GM21528 (cell line): Measurements from ENCODE around the gene LPCAT1.

Experiments
- ATAC-seq: cut with Tn5 transposase; IDR thresholded peaks from one replicate; pipeline ENCODE4 v1.9.1; 2021; ENCODE audit warnings: mild to moderate bottlenecking, moderate library complexity; ENCODE audit not compliant: unreplicated experiment, low FRiP score

The LPCAT1 gene

DNA sequence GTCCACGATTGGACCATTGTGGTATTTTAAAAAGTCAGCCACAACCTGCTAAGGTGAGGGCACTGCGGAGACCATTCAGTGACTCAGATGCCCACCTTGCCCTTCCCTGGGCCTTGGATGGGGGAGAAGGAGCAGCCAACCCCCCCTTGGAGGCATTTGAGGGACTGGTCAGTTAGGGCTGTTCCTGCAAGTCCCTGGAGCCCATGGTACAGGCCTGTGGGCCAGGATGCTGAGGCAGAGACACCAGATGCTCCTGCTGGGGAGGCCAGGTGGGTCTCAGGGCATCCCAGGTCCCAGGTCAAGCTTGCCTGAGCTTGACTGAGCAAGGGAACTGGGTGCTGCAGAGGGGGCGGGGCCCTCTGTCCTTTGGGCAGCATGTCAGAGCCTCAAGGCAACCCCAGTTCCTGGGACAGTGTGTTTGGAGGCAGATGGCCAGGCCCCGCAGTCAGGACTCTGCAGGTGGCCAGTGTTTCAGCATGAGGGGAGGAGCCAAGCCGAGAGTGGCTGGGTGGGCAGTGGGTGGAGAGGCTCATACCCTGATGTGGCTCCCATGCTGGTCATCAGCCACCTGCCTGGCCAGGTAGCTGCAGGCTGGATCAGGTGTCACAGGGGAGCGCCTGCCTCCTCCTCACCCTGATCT, 106.1 kb downstream of the LPCAT1 start:
- ATAC-seq, result no peak

DNA sequence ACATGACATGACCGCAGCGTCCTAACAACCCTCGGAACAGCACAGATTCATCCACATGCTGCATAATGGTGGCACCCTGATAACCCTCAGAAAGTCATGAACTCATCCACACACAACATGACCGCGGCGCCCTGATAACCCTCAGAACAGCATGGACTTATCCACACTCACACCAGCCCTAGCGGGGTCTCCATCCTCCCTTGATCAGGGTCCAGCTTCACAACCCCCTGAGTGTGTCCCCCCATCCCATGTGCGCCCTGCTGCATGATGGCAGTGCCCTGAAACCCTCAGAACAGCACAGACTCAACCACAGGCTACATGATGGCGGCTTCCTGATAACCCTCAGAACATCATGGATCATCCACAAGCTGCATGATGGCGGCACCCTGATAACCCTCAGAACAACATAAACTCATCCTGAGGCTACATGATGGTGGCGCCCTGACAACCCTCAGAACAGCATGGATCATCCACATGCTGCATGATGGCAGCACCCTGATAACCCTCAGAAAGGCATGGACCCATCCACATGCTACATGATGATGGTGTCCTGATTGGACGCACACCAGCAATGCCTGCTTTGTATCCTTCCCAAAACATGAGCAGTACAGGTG, 106.8 kb downstream of the LPCAT1 start:
- no peak for ATAC-seq

DNA sequence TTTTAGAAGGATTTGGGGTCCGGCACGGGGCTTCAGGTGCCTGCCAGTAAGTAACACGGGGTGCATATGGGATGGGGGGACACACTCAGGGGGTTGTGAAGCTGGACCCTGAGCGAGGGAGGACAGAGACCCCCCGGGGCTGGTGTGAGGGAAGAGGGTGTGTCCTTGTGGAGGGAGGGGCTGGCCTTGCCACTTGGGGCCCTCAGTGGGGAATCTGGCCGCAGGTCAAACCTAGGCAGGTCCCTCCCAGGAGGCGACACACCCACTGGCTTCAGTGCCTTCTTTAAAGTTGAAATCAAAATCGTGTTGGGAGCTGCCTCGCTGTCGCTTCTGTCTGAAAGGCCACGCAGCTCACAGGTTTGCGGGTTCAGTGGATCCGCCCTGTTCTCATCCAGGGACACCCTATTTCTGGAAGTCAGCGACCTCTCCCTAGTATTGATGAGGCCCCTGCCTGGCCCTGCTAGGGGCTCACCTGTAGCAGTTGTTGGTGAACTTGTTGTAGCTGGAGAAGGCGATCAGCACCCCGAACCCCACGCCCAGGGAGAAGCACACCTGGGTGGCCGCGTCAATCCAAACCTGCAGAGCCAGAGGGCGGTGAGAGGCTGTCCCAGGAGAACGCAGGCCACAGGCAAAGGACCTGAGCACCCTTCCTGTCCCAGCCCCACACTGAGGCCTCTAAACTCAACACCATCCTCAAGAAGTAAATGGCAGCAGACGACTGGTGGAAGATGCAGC, 108.0 kb downstream of the LPCAT1 start:
- ATAC-seq, result no peak

DNA sequence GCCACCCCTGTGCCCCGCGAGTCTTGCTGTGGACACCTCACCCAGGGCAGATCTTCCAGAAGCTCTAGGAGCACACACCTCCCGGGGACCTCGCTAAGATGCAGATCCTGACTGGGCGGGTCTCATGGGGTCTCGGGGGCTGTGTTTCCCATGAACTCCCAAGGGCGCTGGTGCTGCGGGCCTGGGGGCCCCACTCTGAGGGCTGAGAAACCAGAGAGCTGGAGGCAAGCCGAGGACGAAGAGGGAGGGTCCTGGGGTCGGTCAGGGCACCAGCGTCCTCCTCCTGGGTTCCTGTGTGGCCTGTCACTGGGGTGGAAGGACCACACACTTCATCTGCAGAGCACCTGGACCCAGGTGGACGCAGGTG, 108.7 kb downstream of the LPCAT1 start:
- no peak for ATAC-seq

DNA sequence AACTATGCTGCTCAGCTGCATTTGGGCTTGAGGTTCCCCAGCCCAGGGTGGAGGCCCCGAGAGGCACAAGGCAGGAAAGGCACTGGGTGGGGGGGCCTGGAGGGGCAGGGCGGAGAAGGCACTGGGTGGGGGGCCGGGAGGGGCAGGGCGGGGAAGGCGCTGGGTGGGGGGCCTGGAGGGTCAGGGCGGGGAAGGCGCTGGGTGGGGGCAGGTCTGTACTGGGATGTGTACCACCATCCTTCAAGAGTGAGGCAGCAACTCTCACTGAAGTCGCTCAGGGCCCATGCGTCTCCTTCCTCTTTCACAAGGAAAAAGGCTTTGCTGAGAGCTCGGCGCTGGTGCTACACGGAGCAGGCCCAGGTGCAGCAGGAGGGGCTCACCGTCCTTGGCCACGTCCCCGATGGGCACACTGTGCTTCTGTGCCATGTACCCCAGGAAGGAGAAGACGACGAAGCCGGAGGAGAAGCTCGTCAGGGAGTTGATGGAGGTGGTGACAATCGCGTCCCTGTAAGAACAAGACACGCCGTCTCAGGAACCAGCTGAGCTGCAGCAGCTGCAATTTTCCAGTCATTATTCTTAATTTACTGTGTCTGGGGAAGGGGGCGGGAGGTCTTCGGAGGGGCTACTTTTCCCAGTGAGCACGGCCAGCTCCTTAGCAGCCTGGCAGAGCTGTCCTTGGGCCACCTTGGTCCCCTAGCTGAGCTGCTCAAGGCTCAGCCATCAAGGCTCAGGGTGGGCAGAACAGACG, 109.3 kb downstream of the LPCAT1 start:
- no peak for ATAC-seq

DNA sequence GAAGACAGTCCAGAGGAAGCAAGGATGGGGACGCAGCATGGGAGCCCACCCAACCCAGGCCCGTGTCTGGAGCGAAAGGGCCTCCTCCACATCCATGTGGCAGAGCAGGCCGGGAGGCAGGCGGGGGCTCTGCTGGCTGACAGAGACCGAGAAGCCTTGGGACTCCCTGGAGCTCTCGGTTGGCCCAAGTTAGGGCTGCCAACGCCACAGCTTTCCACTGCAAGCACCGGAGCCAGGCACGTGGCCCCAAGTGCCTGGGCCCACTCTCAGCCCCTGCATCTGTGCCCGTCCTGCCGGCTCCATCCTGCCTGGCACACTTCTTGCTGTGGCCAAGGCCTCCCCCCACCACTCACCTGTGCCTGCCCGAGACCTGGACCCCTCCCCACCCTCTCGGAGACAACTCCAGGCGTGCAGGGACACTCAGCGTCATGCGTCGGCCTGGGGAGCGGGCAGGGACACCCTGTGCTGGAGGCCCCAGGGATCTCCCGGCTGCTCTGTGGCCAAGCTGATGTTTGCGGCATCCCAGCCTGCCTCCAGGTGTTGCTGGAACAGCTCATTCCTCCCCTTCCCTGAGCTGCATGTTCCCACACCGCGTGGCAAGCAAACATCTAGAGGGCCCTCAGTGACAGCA, 110.0 kb downstream of the LPCAT1 start:
- ATAC-seq, result no peak

DNA sequence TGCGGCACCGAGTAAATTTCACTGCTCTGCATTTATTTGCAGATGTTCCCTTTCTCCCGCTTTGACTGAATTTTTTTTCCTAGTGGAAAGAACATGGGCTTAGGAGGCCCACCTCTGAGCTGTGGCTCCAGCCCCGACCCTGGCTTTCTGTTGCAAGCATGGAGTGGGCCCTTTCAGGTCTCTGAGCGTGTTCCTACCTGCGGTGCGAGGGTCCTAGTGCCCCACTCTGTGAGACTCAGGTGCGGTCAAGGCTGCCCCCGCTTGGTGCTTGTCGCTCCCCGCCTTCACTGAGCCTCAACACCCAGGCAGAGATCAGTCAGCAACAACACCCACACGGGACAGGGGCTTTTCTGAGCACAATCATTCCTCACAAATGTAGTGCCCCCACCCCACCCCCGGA, 110.5 kb downstream of the LPCAT1 start:
- ATAC-seq, result no peak

DNA sequence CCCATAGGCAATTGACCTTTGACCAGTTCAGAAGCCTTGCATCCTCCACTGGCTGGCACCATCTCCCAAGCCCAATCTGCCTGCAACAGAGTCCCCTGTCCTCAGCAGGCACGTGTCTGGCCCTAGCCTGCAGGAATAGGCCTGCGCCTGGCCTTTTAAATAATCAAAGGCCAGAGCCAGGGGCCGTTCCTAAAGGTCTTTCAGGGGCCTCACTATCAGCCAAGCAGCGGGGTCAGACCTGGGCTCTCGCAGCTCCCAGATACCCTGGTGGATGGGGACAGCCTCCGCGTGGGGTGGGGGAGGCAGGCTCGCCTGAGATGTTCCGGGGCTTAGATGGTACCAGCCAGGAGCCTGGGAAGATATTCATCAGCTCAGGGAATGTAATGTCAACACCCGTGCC, 111.1 kb downstream of the LPCAT1 start:
- ATAC-seq, result no peak

DNA sequence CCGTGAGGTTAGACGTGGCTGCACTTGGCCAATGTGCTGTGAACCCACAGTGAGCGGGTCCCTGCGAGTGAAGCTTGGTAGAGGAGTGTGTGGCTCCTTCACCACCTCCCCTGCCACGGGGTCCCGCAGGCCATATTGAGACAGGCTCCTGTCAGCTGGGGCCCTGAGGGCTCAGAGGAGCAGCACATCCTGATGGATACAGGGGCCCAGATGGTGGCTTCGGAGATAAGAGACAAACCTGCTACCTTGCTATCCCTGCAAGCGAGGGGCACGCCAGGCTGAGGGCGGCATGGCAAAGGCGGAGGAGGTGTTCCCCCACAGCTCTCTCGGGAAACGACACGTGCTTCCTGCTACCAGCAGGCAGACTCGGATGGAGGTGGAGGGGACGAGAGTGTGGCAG, 111.6 kb downstream of the LPCAT1 start:
- no peak for ATAC-seq
